MCF 10A (cell line): ENCODE measurements around the gene LSM7. TPM values are rescaled to one million over a fixed set of nuclear protein-coding genes. Genes with fewer than 3 reads are reported as not detected.
"Not testable (repeated sequence)": the region's sequence is repeated elsewhere in the genome, so short reads cannot be mapped to it uniquely, and the experiment has no call there.

ENCODE experiments used
- BruUV-seq: library from RNA; stranded (reverse); fragments of 400-500 nt; replicated peaks from 2 replicates; lab custom pipeline; 2021; lab: Mats Ljungman, UMichigan
- CTCF ChIA-PET: fragments of 300-600 bp; sonication (Branson Sonifier 250); formaldehyde crosslinking; extraction: SDS; loops from one replicate; lab custom pipeline; 2021; ENCODE audit warnings: antibody characterized with exemption, inconsistent platforms; lab: Yijun Ruan, JAX
- POLR2A ChIA-PET: fragments of 300-600, 350-650 bp; sonication (Branson Sonifier 250); formaldehyde crosslinking; extraction: SDS; loops from one replicate; lab custom pipeline; 2020; ENCODE audit warnings: antibody characterized with exemption, inconsistent platforms; lab: Yijun Ruan, JAX
- DNase-seq: peaks from one replicate; pipeline ENCODE4 v3.0.0-alpha.2; 2018; ENCODE audit not compliant: unreplicated experiment
- H3K27ac Mint-ChIP-seq: one replicate; pipeline ENCODE4 v1.8.0; 2022; ENCODE audit warnings: mild to moderate bottlenecking, low read depth, mixed read lengths; ENCODE audit not compliant: unreplicated experiment
- H3K27me3 Mint-ChIP-seq: one replicate; pipeline ENCODE4 v1.8.0; 2022; ENCODE audit warnings: mixed read lengths; ENCODE audit not compliant: insufficient read depth, unreplicated experiment
- H3K36me3 Mint-ChIP-seq: one replicate; pipeline ENCODE4 v1.8.0; 2022; ENCODE audit warnings: mild to moderate bottlenecking, moderate library complexity, mixed read lengths; ENCODE audit not compliant: insufficient read depth, unreplicated experiment
- H3K4me1 Mint-ChIP-seq: one replicate; pipeline ENCODE4 v1.8.0; 2022; ENCODE audit warnings: mixed read lengths; ENCODE audit not compliant: insufficient read depth, unreplicated experiment
- H3K4me3 Mint-ChIP-seq: one replicate; pipeline ENCODE4 v1.8.0; 2022; ENCODE audit warnings: mild to moderate bottlenecking, moderate library complexity, mixed read lengths; ENCODE audit not compliant: unreplicated experiment
- H3K9me3 Mint-ChIP-seq: one replicate; pipeline ENCODE4 v1.8.0; 2022; ENCODE audit warnings: mixed read lengths; ENCODE audit not compliant: unreplicated experiment
- intact Hi-C: fragments of 100-400 bp; cut with micrococcal nuclease; formaldehyde crosslinking; loops from 2 replicates; pipeline ENCODE4 v1.14.1; 2022
- total RNA-seq: library from RNA; stranded (reverse); gene quantifications from 2 replicates; pipeline ENCODE4 v1.2.3, GENCODE V29; 2022
- TF ChIP-seq, protein P1 (sequence below): fragments of 200-600 bp; IDR thresholded peaks from one replicate; pipeline ENCODE4 v1.8.0; 2022; ENCODE audit warnings: antibody characterized with exemption, mild to moderate bottlenecking; ENCODE audit not compliant: unreplicated experiment

The LSM7 gene
- total RNA-seq, 1 experiment from 2014 or later: 135 TPM

DNA sequence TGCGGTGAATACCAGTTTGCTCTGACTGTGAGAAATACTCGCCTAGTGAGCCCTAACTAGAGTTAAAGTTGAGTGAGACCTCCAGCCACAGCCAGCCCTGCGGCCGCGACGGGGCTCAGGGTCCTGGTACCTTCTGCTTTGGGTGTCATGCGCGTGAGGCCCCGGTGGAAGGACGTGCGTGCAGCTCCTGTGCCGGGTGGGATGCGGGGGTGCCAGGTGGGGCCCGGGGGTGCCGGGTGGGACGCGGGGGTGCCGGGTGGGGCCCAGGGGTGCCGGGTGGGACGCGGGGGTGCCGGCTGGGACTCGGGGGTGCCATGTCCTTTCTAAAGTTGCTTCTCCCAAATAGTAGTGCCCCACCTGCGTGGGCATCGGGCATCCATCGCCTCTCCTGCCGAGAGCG is 23.2 kb upstream of the LSM7 start:
- no TSS peak for BruUV-seq
- no peaks in the 10 kb centered on the region for H3K9me3 Mint-ChIP-seq
- H3K27ac Mint-ChIP-seq: no peak overlapping the region
- POLR2A ChIA-PET: interaction anchor here (1.4 kb wide), 1 partner anchor 24 kb away, joined by 3 read pairs; the partner anchor contains the start of genes LSM7 and SPPL2B
- intact Hi-C loops: no loop called here
- CTCF ChIA-PET: no interaction called here
- no peak for DNase-seq
- H3K27me3 Mint-ChIP-seq: no peaks in the 10 kb centered on the region
- TF ChIP-seq, protein P1, sequence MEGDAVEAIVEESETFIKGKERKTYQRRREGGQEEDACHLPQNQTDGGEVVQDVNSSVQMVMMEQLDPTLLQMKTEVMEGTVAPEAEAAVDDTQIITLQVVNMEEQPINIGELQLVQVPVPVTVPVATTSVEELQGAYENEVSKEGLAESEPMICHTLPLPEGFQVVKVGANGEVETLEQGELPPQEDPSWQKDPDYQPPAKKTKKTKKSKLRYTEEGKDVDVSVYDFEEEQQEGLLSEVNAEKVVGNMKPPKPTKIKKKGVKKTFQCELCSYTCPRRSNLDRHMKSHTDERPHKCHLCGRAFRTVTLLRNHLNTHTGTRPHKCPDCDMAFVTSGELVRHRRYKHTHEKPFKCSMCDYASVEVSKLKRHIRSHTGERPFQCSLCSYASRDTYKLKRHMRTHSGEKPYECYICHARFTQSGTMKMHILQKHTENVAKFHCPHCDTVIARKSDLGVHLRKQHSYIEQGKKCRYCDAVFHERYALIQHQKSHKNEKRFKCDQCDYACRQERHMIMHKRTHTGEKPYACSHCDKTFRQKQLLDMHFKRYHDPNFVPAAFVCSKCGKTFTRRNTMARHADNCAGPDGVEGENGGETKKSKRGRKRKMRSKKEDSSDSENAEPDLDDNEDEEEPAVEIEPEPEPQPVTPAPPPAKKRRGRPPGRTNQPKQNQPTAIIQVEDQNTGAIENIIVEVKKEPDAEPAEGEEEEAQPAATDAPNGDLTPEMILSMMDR: no peak
- H3K4me1 Mint-ChIP-seq: no peaks in the 10 kb centered on the region
- no peak overlapping the region for H3K4me3 Mint-ChIP-seq
- H3K36me3 Mint-ChIP-seq: no peaks in the 10 kb centered on the region

DNA sequence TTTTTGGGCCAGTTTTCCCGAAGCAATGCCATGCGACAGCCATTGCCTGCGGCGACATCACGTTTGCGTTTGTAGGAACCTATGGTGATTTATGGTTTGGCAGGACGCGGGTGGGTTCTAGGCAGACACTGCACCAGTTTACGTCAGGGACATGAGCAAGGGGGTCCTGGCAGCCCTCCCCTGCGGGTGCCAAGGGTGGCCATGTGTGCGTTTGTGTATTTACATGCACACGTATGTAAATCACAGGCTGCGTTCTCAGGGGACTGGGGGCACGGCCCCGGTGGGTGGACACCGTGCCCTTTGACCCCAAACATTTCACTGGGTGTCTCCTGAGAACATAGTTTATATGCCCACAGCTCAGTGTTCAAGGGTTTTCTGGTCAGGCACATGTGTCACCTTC is 22.3 kb upstream of the LSM7 start:
- ChIA-PET POLR2A (interaction anchor here (1.4 kb wide), 1 partner anchor 23 kb away, joined by 3 read pairs; the partner anchor contains the start of genes LSM7 and SPPL2B), CTCF (interaction anchor here (0.6 kb wide), 1 partner anchor 40 kb away, joined by 3 read pairs; no protein-coding TSS in a partner anchor)
- no peaks in the 10 kb centered on the region for H3K9me3 Mint-ChIP-seq
- H3K4me3 Mint-ChIP-seq: no peak overlapping the region
- H3K4me1 Mint-ChIP-seq: peaks cover 4% of the 10 kb centered on the region
- TF ChIP-seq, protein P1: no peak
- H3K36me3 Mint-ChIP-seq: no peaks in the 10 kb centered on the region
- no TSS peak for BruUV-seq
- no peak for DNase-seq
- intact Hi-C loops: no loop called here
- H3K27me3 Mint-ChIP-seq: no peaks in the 10 kb centered on the region
- H3K27ac Mint-ChIP-seq: no peak overlapping the region

DNA sequence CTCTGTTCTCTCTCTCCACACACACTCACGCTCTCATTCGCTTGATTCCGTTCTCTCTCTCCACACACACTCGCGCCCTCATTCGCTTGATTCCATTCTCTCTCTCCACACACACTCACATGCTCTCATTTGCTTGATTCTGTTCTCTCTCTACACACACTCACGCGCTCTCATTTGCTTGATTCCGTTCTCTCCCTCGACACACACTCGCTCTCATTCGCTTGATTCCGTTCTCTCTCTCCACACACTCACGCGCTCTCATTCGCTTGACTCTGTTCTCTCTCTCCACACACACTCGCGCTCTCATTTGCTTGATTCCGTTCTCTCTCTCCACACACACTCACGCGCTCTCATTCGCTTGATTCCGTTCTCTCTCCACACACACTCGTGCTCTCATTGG is 21.4 kb upstream of the LSM7 start:
- H3K4me3 Mint-ChIP-seq, POLR2A ChIA-PET, H3K27me3 Mint-ChIP-seq, intact Hi-C loops, DNase-seq, H3K27ac Mint-ChIP-seq, CTCF ChIA-PET, H3K9me3 Mint-ChIP-seq, H3K4me1 Mint-ChIP-seq, BruUV-seq, H3K36me3 Mint-ChIP-seq: not testable (repeated sequence)

DNA sequence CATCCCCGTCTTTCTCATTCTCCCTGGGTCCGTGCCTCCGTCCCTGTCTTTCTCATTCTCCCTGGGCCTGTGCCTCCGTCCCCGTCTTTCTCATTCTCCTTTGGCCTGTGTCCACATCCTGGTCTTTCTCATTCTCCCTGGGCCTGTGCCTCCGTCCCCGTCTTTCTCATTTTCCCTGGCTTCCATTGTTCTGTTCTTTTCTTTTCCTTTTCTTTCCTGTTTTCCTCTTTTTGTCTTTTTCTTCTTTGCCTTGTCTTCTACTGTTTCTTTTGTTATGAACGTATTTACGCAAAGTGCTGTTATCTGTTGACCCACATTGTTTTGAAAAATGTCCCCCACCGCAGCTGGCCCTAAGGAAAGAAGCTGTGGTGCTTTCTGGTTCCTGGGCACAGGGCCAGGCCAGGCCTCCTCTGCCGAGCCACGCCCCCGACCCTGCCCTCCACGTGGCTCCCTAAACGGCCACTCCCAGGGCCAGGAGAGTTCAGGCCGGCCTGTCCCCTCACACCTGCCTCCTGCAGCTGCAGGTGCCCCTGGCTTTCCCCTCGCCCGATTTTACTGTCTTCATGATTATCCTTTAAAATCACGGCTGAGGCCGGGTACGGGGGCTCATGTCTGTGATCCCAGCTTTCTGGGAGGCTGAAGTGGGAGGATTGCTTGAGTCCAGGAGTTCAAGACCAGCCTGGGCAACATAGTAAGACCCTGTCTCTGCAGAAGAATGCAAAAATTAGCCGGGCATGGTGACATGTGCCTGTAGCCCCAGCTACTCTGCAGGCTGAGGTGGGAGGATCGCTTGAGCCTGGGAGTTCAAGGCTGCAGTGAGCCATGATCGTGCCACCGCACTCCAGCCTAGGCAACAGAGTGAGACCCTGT is 17.6 kb upstream of the LSM7 start:
- DNase-seq: peak; percentile 29
- H3K4me3 Mint-ChIP-seq: no peak overlapping the region
- POLR2A ChIA-PET: no interaction called here

More for the DNA sequence above, 17.6 kb upstream of the LSM7 start:
- CTCF ChIA-PET: interaction anchor here (1.3 kb wide), 1 partner anchor 46 kb away, joined by 7 read pairs; no protein-coding TSS in a partner anchor
- intact Hi-C loops: no loop called here
- TF ChIP-seq, protein P1: no peak
- Mint-ChIP-seq H3K9me3 (no peaks in the 10 kb centered on the region), H3K36me3 (peaks cover 6% of the 10 kb centered on the region), H3K27me3 (no peaks in the 10 kb centered on the region), H3K27ac (no peak overlapping the region), H3K4me1 (peaks cover 7% of the 10 kb centered on the region)
- no TSS peak for BruUV-seq
